ENCODE measurements around the gene GPSM1.

GRCh38 chr9:136325358-136325757 lies 2.0 kb upstream of the GPSM1 start:
- TF ChIP-seq CTCF (IDR thresholded peaks at IDR 0.05) (no peak), EZH2 (IDR thresholded peaks at IDR 0.05; ENCODE audit: borderline replicate concordance, insufficient read depth, low read depth, low read length, poor library complexity, severe bottlenecking) (no peak)

All from B cell (primary cell).